ENCODE results near the gene FARS2. TPM values are rescaled to one million over a fixed set of nuclear protein-coding genes. Genes with fewer than 3 reads are reported as not detected.

The FARS2 gene
- total and polyA plus RNA-seq, 2 experiments from 2014 or later, result 9.9 to 15.4 TPM

DNA sequence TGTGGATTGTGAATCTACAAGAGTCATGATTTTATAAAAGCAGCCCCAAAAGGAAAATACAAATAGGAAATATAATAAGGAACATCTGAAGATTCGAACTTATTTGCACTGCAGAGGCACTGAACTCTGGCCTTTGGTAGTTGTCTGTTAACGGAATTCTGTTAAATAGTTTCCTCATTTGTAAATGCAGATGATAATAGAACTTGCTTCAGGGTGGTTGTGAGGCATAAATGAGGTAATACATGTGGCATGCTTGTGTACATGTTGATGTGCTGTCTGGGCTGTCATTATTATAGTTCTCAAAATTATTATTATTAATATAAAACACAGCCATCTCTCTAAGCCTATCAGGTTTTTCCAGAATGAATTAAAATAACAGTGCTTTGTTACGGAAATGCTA is 443.4 kb downstream of the FARS2 start:
- Histone ChIP-seq H3K9me2 (replicated peaks; ENCODE audit: insufficient read depth) (no peaks in the 10 kb centered on the region), H3K4me1 (ENCODE audit: insufficient read depth) (no peaks in the 10 kb centered on the region), H3K9me3 (ENCODE audit: low read depth) (no peaks in the 10 kb centered on the region), H3K36me3 (replicated peaks; ENCODE audit: insufficient read depth, low read depth) (no peaks in the 10 kb centered on the region), H3K27me3 (no peaks in the 10 kb centered on the region), H2AFZ (no peak overlapping the region), H3K27ac (no peak overlapping the region), H3K79me2 (no peaks in the 10 kb centered on the region), H3K4me2 (no peak overlapping the region), H4K20me1 (ENCODE audit: insufficient read depth, poor library complexity, severe bottlenecking) (no peaks in the 10 kb centered on the region), H3K4me3 (no peak overlapping the region)
- DNase-seq (ENCODE audit: low spot score), result no peak
- WGBS (ENCODE audit: low lambda C conversion rate, missing lambda C conversion rate), result 89% methylated on average over 3 of the region's 3 CpGs
- TF ChIP-seq EZH2phosphoT487 (IDR thresholded peaks at IDR 0.05; ENCODE audit: low read depth, severe bottlenecking, unreplicated experiment), result no peak
- TF ChIP-seq EZH2 (IDR thresholded peaks at IDR 0.05; ENCODE audit: borderline replicate concordance), result no peak
- TF ChIP-seq, protein P1, sequence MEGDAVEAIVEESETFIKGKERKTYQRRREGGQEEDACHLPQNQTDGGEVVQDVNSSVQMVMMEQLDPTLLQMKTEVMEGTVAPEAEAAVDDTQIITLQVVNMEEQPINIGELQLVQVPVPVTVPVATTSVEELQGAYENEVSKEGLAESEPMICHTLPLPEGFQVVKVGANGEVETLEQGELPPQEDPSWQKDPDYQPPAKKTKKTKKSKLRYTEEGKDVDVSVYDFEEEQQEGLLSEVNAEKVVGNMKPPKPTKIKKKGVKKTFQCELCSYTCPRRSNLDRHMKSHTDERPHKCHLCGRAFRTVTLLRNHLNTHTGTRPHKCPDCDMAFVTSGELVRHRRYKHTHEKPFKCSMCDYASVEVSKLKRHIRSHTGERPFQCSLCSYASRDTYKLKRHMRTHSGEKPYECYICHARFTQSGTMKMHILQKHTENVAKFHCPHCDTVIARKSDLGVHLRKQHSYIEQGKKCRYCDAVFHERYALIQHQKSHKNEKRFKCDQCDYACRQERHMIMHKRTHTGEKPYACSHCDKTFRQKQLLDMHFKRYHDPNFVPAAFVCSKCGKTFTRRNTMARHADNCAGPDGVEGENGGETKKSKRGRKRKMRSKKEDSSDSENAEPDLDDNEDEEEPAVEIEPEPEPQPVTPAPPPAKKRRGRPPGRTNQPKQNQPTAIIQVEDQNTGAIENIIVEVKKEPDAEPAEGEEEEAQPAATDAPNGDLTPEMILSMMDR (IDR thresholded peaks at IDR 0.05; ENCODE audit: poor library complexity), result no peak

DNA sequence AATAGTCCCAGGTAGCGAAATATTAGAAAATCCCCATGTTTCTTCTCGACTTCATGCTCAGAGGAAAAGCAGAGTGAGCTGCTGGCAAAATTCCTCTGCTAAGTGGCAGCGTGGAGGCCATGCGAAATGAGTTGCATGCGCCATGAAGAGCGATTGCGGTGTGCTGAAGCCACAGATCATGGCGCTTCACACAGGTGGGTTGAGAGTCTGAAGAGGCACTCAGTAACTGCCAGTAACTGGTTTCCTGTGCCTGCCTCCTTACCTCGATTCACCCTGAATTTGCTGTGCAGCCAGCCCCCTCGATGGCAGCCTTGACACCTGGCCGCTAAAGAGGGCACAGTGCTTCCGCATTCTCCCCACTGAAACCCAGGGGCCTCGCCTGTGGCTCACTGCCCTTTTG is 443.9 kb downstream of the FARS2 start:
- H3K9me2 ChIP-seq (replicated peaks; ENCODE audit: insufficient read depth), result no peaks in the 10 kb centered on the region
- TF ChIP-seq EZH2phosphoT487 (IDR thresholded peaks at IDR 0.05; ENCODE audit: low read depth, severe bottlenecking, unreplicated experiment) (no peak), EZH2 (IDR thresholded peaks at IDR 0.05; ENCODE audit: borderline replicate concordance) (no peak)
- TF ChIP-seq, protein P1 (IDR thresholded peaks at IDR 0.05; ENCODE audit: poor library complexity), result no peak
- H3K27ac ChIP-seq, result no peak overlapping the region
- H3K36me3 ChIP-seq (replicated peaks; ENCODE audit: insufficient read depth, low read depth), result no peaks in the 10 kb centered on the region
- no peak overlapping the region for H3K4me3 ChIP-seq
- no peak for DNase-seq (ENCODE audit: low spot score)
- no peak overlapping the region for H3K4me2 ChIP-seq
- no peaks in the 10 kb centered on the region for H3K9me3 ChIP-seq (ENCODE audit: low read depth)
- 98% methylated on average over 13 of the region's 13 CpGs for WGBS (ENCODE audit: low lambda C conversion rate, missing lambda C conversion rate)
- H4K20me1 ChIP-seq (ENCODE audit: insufficient read depth, poor library complexity, severe bottlenecking), result no peaks in the 10 kb centered on the region
- H3K79me2 ChIP-seq, result no peaks in the 10 kb centered on the region
- no peak overlapping the region for H2AFZ ChIP-seq
- H3K4me1 ChIP-seq (ENCODE audit: insufficient read depth), result no peaks in the 10 kb centered on the region
- H3K27me3 ChIP-seq, result no peaks in the 10 kb centered on the region

DNA sequence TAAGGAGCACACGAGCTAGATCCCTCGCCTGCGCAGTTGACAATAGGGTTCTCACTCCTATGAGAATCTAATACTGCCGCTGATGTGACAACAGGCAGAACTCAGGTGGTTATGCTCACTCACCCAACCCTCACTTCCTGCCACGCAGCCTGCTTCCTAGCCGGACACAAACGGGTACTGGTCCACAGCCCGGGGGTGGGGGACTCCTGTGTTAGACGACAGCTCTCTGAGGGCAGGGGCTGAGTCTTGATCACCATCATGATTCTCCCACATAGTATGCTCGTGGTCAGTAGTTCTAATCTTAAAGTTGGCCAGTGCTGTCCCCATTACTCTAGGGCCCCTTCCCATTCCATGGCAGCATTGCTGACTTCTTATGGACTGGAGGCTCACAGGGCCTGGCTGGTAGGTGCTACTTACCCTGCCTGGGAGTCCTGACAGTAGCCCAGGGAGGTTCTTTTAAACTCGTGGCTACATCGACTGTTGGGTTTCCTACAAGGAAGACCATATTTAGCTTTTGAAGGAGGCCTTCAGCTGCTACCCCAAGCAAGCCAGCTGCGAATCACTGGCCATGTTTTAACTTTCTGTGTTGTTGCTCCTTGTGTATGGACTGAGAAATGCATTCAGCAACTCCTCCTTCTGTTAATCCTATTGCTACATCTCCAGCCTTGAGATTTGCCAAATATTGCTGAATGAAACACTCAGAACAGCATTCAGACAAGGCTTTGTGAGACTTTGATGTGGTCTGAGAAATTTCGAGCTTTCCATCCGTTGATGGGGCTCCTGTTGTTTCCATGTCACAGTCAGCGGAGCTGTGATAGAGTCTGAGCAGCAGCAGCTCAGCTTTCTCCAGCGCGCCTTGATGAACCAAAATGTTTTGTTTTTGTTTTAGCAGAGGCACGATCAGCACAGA is 445.1 kb downstream of the FARS2 start:
- Histone ChIP-seq H3K36me3 (replicated peaks; ENCODE audit: insufficient read depth, low read depth) (no peaks in the 10 kb centered on the region), H3K27ac (no peak overlapping the region), H2AFZ (no peak overlapping the region), H3K79me2 (no peaks in the 10 kb centered on the region), H3K4me1 (ENCODE audit: insufficient read depth) (no peaks in the 10 kb centered on the region), H3K9me2 (replicated peaks; ENCODE audit: insufficient read depth) (no peaks in the 10 kb centered on the region), H3K4me2 (no peak overlapping the region), H4K20me1 (ENCODE audit: insufficient read depth, poor library complexity, severe bottlenecking) (no peaks in the 10 kb centered on the region), H3K9me3 (ENCODE audit: low read depth) (no peaks in the 10 kb centered on the region), H3K4me3 (no peak overlapping the region), H3K27me3 (no peaks in the 10 kb centered on the region)
- no peak for DNase-seq (ENCODE audit: low spot score)
- TF ChIP-seq EZH2phosphoT487 (IDR thresholded peaks at IDR 0.05; ENCODE audit: low read depth, severe bottlenecking, unreplicated experiment), result no peak
- TF ChIP-seq EZH2 (IDR thresholded peaks at IDR 0.05; ENCODE audit: borderline replicate concordance), result no peak
- TF ChIP-seq, protein P1 (IDR thresholded peaks at IDR 0.05; ENCODE audit: poor library complexity), result no peak
- 90% methylated on average over 19 of the region's 19 CpGs for WGBS (ENCODE audit: low lambda C conversion rate, missing lambda C conversion rate)

Data from hepatocyte (in vitro differentiated cells).